Coronary artery (tissue), 2 donors: ENCODE measurements around the gene ACTMAP.

ENCODE experiments used
- DNase-seq: peaks from one replicate; pipeline ENCODE4 v3.0.0-alpha.2; 2017; ENCODE audit warnings: low spot score
- H3K27ac ChIP-seq, 2 donors: fragments of 200-600 bp; sonication (generic); one replicate each; pipeline ENCODE4 v1.5.1; 2016 to 2019
- H3K4me3 ChIP-seq: fragments of 200-600 bp; sonication (generic); 2 replicates; pipeline ENCODE4 v1.5.1; 2016; ENCODE audit warnings: mild to moderate bottlenecking, moderate library complexity
- CTCF ChIP-seq: fragments of 200-600 bp; sonication (generic); IDR thresholded peaks from one replicate; pipeline ENCODE4 v1.5.1; 2019; ENCODE audit warnings: antibody characterized with exemption

ACTMAP gene

GRCh38 chr19:40724315-40724714 is 26.0 kb downstream of the ACTMAP start:
- Histone ChIP-seq H3K27ac (peak overlapping the region in 1 of 2 donors; percentile 21), H3K4me3 (peak overlapping the region; percentile 21)
- TF ChIP-seq CTCF, result no peak
- no peak for DNase-seq

- DNase-seq, result no peak
- Histone ChIP-seq H3K4me3 (peak overlapping the region; percentile 21), H3K27ac (no peak overlapping the region)
- no peak for TF ChIP-seq CTCF
Observed at GRCh38 chr19:40723661-40724254, 26.5 kb downstream of the ACTMAP start.

- Histone ChIP-seq H3K27ac (peak overlapping the region; percentile 94 to 98), H3K4me3 (peak overlapping the region; percentile 94)
- no peak for TF ChIP-seq CTCF
- no peak for DNase-seq
Observed at GRCh38 chr19:40721936-40722661, 28.2 kb downstream of the ACTMAP start.

- no peak for TF ChIP-seq CTCF
- Histone ChIP-seq H3K27ac (peak overlapping the region; percentile 94 to 98), H3K4me3 (peak overlapping the region; percentile 94)
- no peak for DNase-seq
Observed at GRCh38 chr19:40721140-40721486, 29.2 kb downstream of the ACTMAP start.

- H3K4me3 ChIP-seq, result peak overlapping the region; percentile 94
- DNase-seq, result no peak
- H3K27ac ChIP-seq, result peak overlapping the region; percentile 94 to 98
- TF ChIP-seq CTCF, result no peak
Observed at GRCh38 chr19:40719414-40719894, 30.8 kb downstream of the ACTMAP start.

GRCh38 chr19:40718774-40719391 is 31.4 kb downstream of the ACTMAP start:
- no peak for TF ChIP-seq CTCF
- Histone ChIP-seq H3K4me3 (peak overlapping the region; percentile 94), H3K27ac (peak overlapping the region; percentile 94 to 98)
- peak; percentile 88 for DNase-seq
